ENCODE measurements around the gene STXBP5. TPM values are rescaled to one million over a fixed set of nuclear protein-coding genes. Genes with fewer than 3 reads are reported as not detected.

STXBP5 gene
- total and polyA plus RNA-seq, 2 donors: 16.1 to 16.8 TPM

- Histone ChIP-seq H3K36me3 (ENCODE audit: control insufficient read depth in 2 of 2, insufficient read depth in 2 of 2, low read length in 1 of 2) (no peaks in the 10 kb centered on the region), H3K9me3 (ENCODE audit: control insufficient read depth in 2 of 2, insufficient read depth in 1 of 2, low read length in 1 of 2) (no peaks in the 10 kb centered on the region), H3K4me3 (ENCODE audit: low read length in 2 of 2) (no peak overlapping the region), H3K27ac (ENCODE audit: low read depth in 1 of 2, low read length in 1 of 2) (no peak overlapping the region), H3K27me3 (ENCODE audit: control insufficient read depth in 2 of 2, insufficient read depth in 1 of 2, low read length in 1 of 2) (no peaks in the 10 kb centered on the region), H3K4me1 (ENCODE audit: control insufficient read depth in 2 of 2, insufficient read depth in 2 of 2, low read length in 2 of 2) (no peaks in the 10 kb centered on the region)
- WGBS: 97% methylated on average over 3 of the region's 3 CpGs
- DNase-seq (ENCODE audit: low read depth in 6 of 9, low spot score in 9 of 9): no peak
Observed at GRCh38 chr6:147173675-147174308, 30.4 kb upstream of the STXBP5 start.

GRCh38 chr6:147176795-147177194 lies 27.4 kb upstream of the STXBP5 start:
- no peak overlapping the region for H3K27ac ChIP-seq (ENCODE audit: low read depth in 1 of 2, low read length in 1 of 2)
- no peaks in the 10 kb centered on the region for H3K27me3 ChIP-seq (ENCODE audit: control insufficient read depth in 2 of 2, insufficient read depth in 1 of 2, low read length in 1 of 2)
- H3K4me3 ChIP-seq (ENCODE audit: low read length in 2 of 2): no peak overlapping the region
- no peaks in the 10 kb centered on the region for H3K9me3 ChIP-seq (ENCODE audit: control insufficient read depth in 2 of 2, insufficient read depth in 1 of 2, low read length in 1 of 2)
- WGBS: 41% methylated on average over 1 of the region's 1 CpG
- no peaks in the 10 kb centered on the region for H3K36me3 ChIP-seq (ENCODE audit: control insufficient read depth in 2 of 2, insufficient read depth in 2 of 2, low read length in 1 of 2)
- no peak for DNase-seq (ENCODE audit: low read depth in 6 of 9, low spot score in 9 of 9)
- no peaks in the 10 kb centered on the region for H3K4me1 ChIP-seq (ENCODE audit: control insufficient read depth in 2 of 2, insufficient read depth in 2 of 2, low read length in 2 of 2)

- DNase-seq (ENCODE audit: low read depth in 6 of 9, low spot score in 9 of 9): no peak
- WGBS: 98% methylated on average over 3 of the region's 3 CpGs
- no peaks in the 10 kb centered on the region for H3K36me3 ChIP-seq (ENCODE audit: control insufficient read depth in 2 of 2, insufficient read depth in 2 of 2, low read length in 1 of 2)
- no peak overlapping the region for H3K27ac ChIP-seq (ENCODE audit: low read depth in 1 of 2, low read length in 1 of 2)
- no peaks in the 10 kb centered on the region for H3K4me1 ChIP-seq (ENCODE audit: control insufficient read depth in 2 of 2, insufficient read depth in 2 of 2, low read length in 2 of 2)
- no peak overlapping the region for H3K4me3 ChIP-seq (ENCODE audit: low read length in 2 of 2)
- no peaks in the 10 kb centered on the region for H3K9me3 ChIP-seq (ENCODE audit: control insufficient read depth in 2 of 2, insufficient read depth in 1 of 2, low read length in 1 of 2)
- no peaks in the 10 kb centered on the region for H3K27me3 ChIP-seq (ENCODE audit: control insufficient read depth in 2 of 2, insufficient read depth in 1 of 2, low read length in 1 of 2)
Observed at GRCh38 chr6:147177286-147177685, 26.9 kb upstream of the STXBP5 start.

GRCh38 chr6:147178355-147178754 lies 25.9 kb upstream of the STXBP5 start:
- no peaks in the 10 kb centered on the region for H3K9me3 ChIP-seq (ENCODE audit: control insufficient read depth in 2 of 2, insufficient read depth in 1 of 2, low read length in 1 of 2)
- no peaks in the 10 kb centered on the region for H3K36me3 ChIP-seq (ENCODE audit: control insufficient read depth in 2 of 2, insufficient read depth in 2 of 2, low read length in 1 of 2)
- no peak for DNase-seq (ENCODE audit: low read depth in 6 of 9, low spot score in 9 of 9)
- no peaks in the 10 kb centered on the region for H3K27me3 ChIP-seq (ENCODE audit: control insufficient read depth in 2 of 2, insufficient read depth in 1 of 2, low read length in 1 of 2)
- H3K27ac ChIP-seq (ENCODE audit: low read depth in 1 of 2, low read length in 1 of 2): no peak overlapping the region
- H3K4me3 ChIP-seq (ENCODE audit: low read length in 2 of 2): no peak overlapping the region
- no peaks in the 10 kb centered on the region for H3K4me1 ChIP-seq (ENCODE audit: control insufficient read depth in 2 of 2, insufficient read depth in 2 of 2, low read length in 2 of 2)

- 98% methylated on average over 3 of the region's 3 CpGs for WGBS
- Histone ChIP-seq H3K9me3 (ENCODE audit: control insufficient read depth in 2 of 2, insufficient read depth in 1 of 2, low read length in 1 of 2) (no peaks in the 10 kb centered on the region), H3K36me3 (ENCODE audit: control insufficient read depth in 2 of 2, insufficient read depth in 2 of 2, low read length in 1 of 2) (no peaks in the 10 kb centered on the region), H3K4me3 (ENCODE audit: low read length in 2 of 2) (no peak overlapping the region), H3K27me3 (ENCODE audit: control insufficient read depth in 2 of 2, insufficient read depth in 1 of 2, low read length in 1 of 2) (no peaks in the 10 kb centered on the region), H3K4me1 (ENCODE audit: control insufficient read depth in 2 of 2, insufficient read depth in 2 of 2, low read length in 2 of 2) (no peaks in the 10 kb centered on the region), H3K27ac (ENCODE audit: low read depth in 1 of 2, low read length in 1 of 2) (no peak overlapping the region)
- no peak for DNase-seq (ENCODE audit: low read depth in 6 of 9, low spot score in 9 of 9)
Observed at GRCh38 chr6:147179809-147180208, 24.4 kb upstream of the STXBP5 start.

GRCh38 chr6:147180926-147181325 lies 23.3 kb upstream of the STXBP5 start:
- no peak overlapping the region for H3K4me3 ChIP-seq (ENCODE audit: low read length in 2 of 2)
- DNase-seq (ENCODE audit: low read depth in 6 of 9, low spot score in 9 of 9): no peak
- H3K4me1 ChIP-seq (ENCODE audit: control insufficient read depth in 2 of 2, insufficient read depth in 2 of 2, low read length in 2 of 2): no peaks in the 10 kb centered on the region
- H3K36me3 ChIP-seq (ENCODE audit: control insufficient read depth in 2 of 2, insufficient read depth in 2 of 2, low read length in 1 of 2): no peaks in the 10 kb centered on the region
- no peaks in the 10 kb centered on the region for H3K9me3 ChIP-seq (ENCODE audit: control insufficient read depth in 2 of 2, insufficient read depth in 1 of 2, low read length in 1 of 2)
- H3K27ac ChIP-seq (ENCODE audit: low read depth in 1 of 2, low read length in 1 of 2): no peak overlapping the region
- WGBS: 94% methylated on average over 7 of the region's 7 CpGs
- H3K27me3 ChIP-seq (ENCODE audit: control insufficient read depth in 2 of 2, insufficient read depth in 1 of 2, low read length in 1 of 2): no peaks in the 10 kb centered on the region

GRCh38 chr6:147184379-147184778 lies 19.8 kb upstream of the STXBP5 start:
- no peaks in the 10 kb centered on the region for H3K36me3 ChIP-seq (ENCODE audit: control insufficient read depth in 2 of 2, insufficient read depth in 2 of 2, low read length in 1 of 2)

GRCh38 chr6:147185216-147185615 lies 19.0 kb upstream of the STXBP5 start:
- Histone ChIP-seq H3K27ac (ENCODE audit: low read depth in 1 of 2, low read length in 1 of 2) (no peak overlapping the region), H3K4me1 (ENCODE audit: control insufficient read depth in 2 of 2, insufficient read depth in 2 of 2, low read length in 2 of 2) (no peaks in the 10 kb centered on the region), H3K36me3 (ENCODE audit: control insufficient read depth in 2 of 2, insufficient read depth in 2 of 2, low read length in 1 of 2) (no peaks in the 10 kb centered on the region), H3K27me3 (ENCODE audit: control insufficient read depth in 2 of 2, insufficient read depth in 1 of 2, low read length in 1 of 2) (no peaks in the 10 kb centered on the region), H3K9me3 (ENCODE audit: control insufficient read depth in 2 of 2, insufficient read depth in 1 of 2, low read length in 1 of 2) (no peaks in the 10 kb centered on the region), H3K4me3 (ENCODE audit: low read length in 2 of 2) (no peak overlapping the region)
- DNase-seq (ENCODE audit: low read depth in 6 of 9, low spot score in 9 of 9): no peak
- WGBS: 95% methylated on average over 3 of the region's 3 CpGs

More at GRCh38 chr6:147184379-147184778, 19.8 kb upstream of the STXBP5 start:
- Histone ChIP-seq H3K4me3 (ENCODE audit: low read length in 2 of 2) (no peak overlapping the region), H3K9me3 (ENCODE audit: control insufficient read depth in 2 of 2, insufficient read depth in 1 of 2, low read length in 1 of 2) (no peaks in the 10 kb centered on the region), H3K4me1 (ENCODE audit: control insufficient read depth in 2 of 2, insufficient read depth in 2 of 2, low read length in 2 of 2) (no peaks in the 10 kb centered on the region), H3K27ac (ENCODE audit: low read depth in 1 of 2, low read length in 1 of 2) (no peak overlapping the region), H3K27me3 (ENCODE audit: control insufficient read depth in 2 of 2, insufficient read depth in 1 of 2, low read length in 1 of 2) (no peaks in the 10 kb centered on the region)
- no peak for DNase-seq (ENCODE audit: low read depth in 6 of 9, low spot score in 9 of 9)
- WGBS: 98% methylated on average over 1 of the region's 1 CpG

GRCh38 chr6:147190556-147190955 lies 13.7 kb upstream of the STXBP5 start:
- WGBS: 94% methylated on average over 5 of the region's 5 CpGs
- no peak overlapping the region for H3K27ac ChIP-seq (ENCODE audit: low read depth in 1 of 2, low read length in 1 of 2)
- H3K4me1 ChIP-seq (ENCODE audit: control insufficient read depth in 2 of 2, insufficient read depth in 2 of 2, low read length in 2 of 2): no peaks in the 10 kb centered on the region

More at GRCh38 chr6:147190556-147190955, 13.7 kb upstream of the STXBP5 start:
- Histone ChIP-seq H3K9me3 (ENCODE audit: control insufficient read depth in 2 of 2, insufficient read depth in 1 of 2, low read length in 1 of 2) (no peaks in the 10 kb centered on the region), H3K4me3 (ENCODE audit: low read length in 2 of 2) (no peak overlapping the region), H3K27me3 (ENCODE audit: control insufficient read depth in 2 of 2, insufficient read depth in 1 of 2, low read length in 1 of 2) (no peaks in the 10 kb centered on the region), H3K36me3 (ENCODE audit: control insufficient read depth in 2 of 2, insufficient read depth in 2 of 2, low read length in 1 of 2) (no peaks in the 10 kb centered on the region)
- DNase-seq (ENCODE audit: low read depth in 6 of 9, low spot score in 9 of 9): no peak

Measured in thymus (tissue), 11 donors.